Astrocyte (in vitro differentiated cells and primary cell): ENCODE results near the gene HSD11B1. TPM values are rescaled to one million over a fixed set of nuclear protein-coding genes. Genes with fewer than 3 reads are reported as not detected.

Experiments used
- DNase-seq: peaks from one replicate; pipeline ENCODE4 v3.0.0-alpha.2; 2010; ENCODE audit warnings: low read depth
- FAIRE-seq: peaks from 2 replicates; lab custom pipeline; 2011; peaks lifted over from hg19 to GRCh38; lab: Jason Lieb, UNC
- H2AFZ ChIP-seq: 2 replicates; pipeline ENCODE4 v1.6.0; 2012; ENCODE audit warnings: low read depth, low read length, inconsistent platforms
- H3K27ac ChIP-seq: 2 replicates; pipeline ENCODE4 v1.5.1; 2011; ENCODE audit warnings: low read depth, low read length, inconsistent platforms
- H3K27me3 ChIP-seq: 2 replicates; pipeline ENCODE4 v1.6.0; 2011; ENCODE audit warnings: low read length, inconsistent platforms; ENCODE audit not compliant: insufficient read depth
- H3K36me3 ChIP-seq: 2 replicates; pipeline ENCODE4 v1.5.1; 2011; ENCODE audit warnings: low read length, inconsistent platforms; ENCODE audit not compliant: insufficient read depth
- H3K4me1 ChIP-seq: 2 replicates; pipeline ENCODE4 v1.5.1; 2011; ENCODE audit warnings: low read length, inconsistent platforms; ENCODE audit not compliant: insufficient read depth
- H3K4me2 ChIP-seq: 2 replicates; pipeline ENCODE4 v1.6.0; 2012; ENCODE audit warnings: low read length, inconsistent platforms
- H3K4me3 ChIP-seq: 2 replicates; pipeline ENCODE4 v1.5.1; 2011; ENCODE audit warnings: low read depth, mild to moderate bottlenecking, low read length, inconsistent platforms; ENCODE audit not compliant: insufficient read depth
- H3K79me2 ChIP-seq: 2 replicates; pipeline ENCODE4 v1.6.0; 2012; ENCODE audit warnings: mild to moderate bottlenecking, low read length, inconsistent platforms; ENCODE audit not compliant: insufficient read depth
- H3K9ac ChIP-seq: 2 replicates; pipeline ENCODE4 v1.6.0; 2012; ENCODE audit warnings: mild to moderate bottlenecking, low read length, inconsistent platforms
- H3K9me3 ChIP-seq: 2 replicates; pipeline ENCODE4 v1.5.1; 2012; ENCODE audit warnings: low read depth, mild to moderate bottlenecking, low read length, inconsistent platforms; ENCODE audit not compliant: insufficient read depth
- H4K20me1 ChIP-seq: 2 replicates; pipeline ENCODE4 v1.6.0; 2012; ENCODE audit warnings: low read length, inconsistent platforms; ENCODE audit not compliant: insufficient read depth
- H3K27ac Mint-ChIP-seq: one replicate; pipeline ENCODE4 v1.8.0; 2021; ENCODE audit warnings: mild to moderate bottlenecking, mixed read lengths; ENCODE audit not compliant: unreplicated experiment
- H3K27me3 Mint-ChIP-seq: one replicate; pipeline ENCODE4 v1.8.0; 2021; ENCODE audit warnings: low read depth, mixed read lengths; ENCODE audit not compliant: unreplicated experiment
- H3K36me3 Mint-ChIP-seq: one replicate; pipeline ENCODE4 v1.8.0; 2021; ENCODE audit warnings: low read depth, mixed read lengths; ENCODE audit not compliant: unreplicated experiment
- H3K4me1 Mint-ChIP-seq: one replicate; pipeline ENCODE4 v1.8.0; 2021; ENCODE audit warnings: low read depth, mixed read lengths; ENCODE audit not compliant: unreplicated experiment
- H3K4me3 Mint-ChIP-seq: one replicate; pipeline ENCODE4 v1.8.0; 2021; ENCODE audit warnings: mild to moderate bottlenecking, moderate library complexity, mixed read lengths; ENCODE audit not compliant: unreplicated experiment
- H3K9me3 Mint-ChIP-seq: one replicate; pipeline ENCODE4 v1.8.0; 2021; ENCODE audit warnings: mild to moderate bottlenecking, mixed read lengths; ENCODE audit not compliant: unreplicated experiment
- CTCF ChIP-seq: IDR thresholded peaks from 2 replicates; pipeline ENCODE4 v1.5.1; 2011; ENCODE audit warnings: low read depth, mild to moderate bottlenecking, inconsistent platforms, low read length, moderate library complexity; ENCODE audit not compliant: insufficient read depth
- EZH2 ChIP-seq: IDR thresholded peaks from 2 replicates; pipeline ENCODE4 v1.6.1; 2012; ENCODE audit warnings: mild to moderate bottlenecking, low read length, inconsistent platforms; ENCODE audit not compliant: insufficient read depth
- total RNA-seq: library from RNA; stranded (reverse); gene quantifications from 2 replicates; pipeline ENCODE4 v1.2.1, GENCODE V29; 2021

The HSD11B1 gene
- total RNA-seq, 1 donor from 2014 or later, result not detected

GRCh38 chr1:209678981-209679539, 25.6 kb upstream of the HSD11B1 start:
- Histone ChIP-seq H3K9ac (no peak overlapping the region), H3K9me3 (no peaks in the 10 kb centered on the region), H3K79me2 (no peaks in the 10 kb centered on the region), H3K27me3 (peaks cover 48% of the 10 kb centered on the region), H4K20me1 (no peaks in the 10 kb centered on the region), H2AFZ (no peak overlapping the region), H3K27ac (no peak overlapping the region), H3K4me3 (no peak overlapping the region), H3K36me3 (no peaks in the 10 kb centered on the region), H3K4me1 (peaks cover 8% of the 10 kb centered on the region), H3K4me2 (no peak overlapping the region)
- peaks cover 11% of the 10 kb centered on the region for H3K4me1 Mint-ChIP-seq
- TF ChIP-seq EZH2 (no peak), CTCF (no peak)
- H3K27me3 Mint-ChIP-seq, result peaks cover 50% of the 10 kb centered on the region
- H3K36me3 Mint-ChIP-seq, result no peaks in the 10 kb centered on the region
- DNase-seq (no peak), FAIRE-seq (no peak)
- H3K9me3 Mint-ChIP-seq, result no peaks in the 10 kb centered on the region
- no peak overlapping the region for H3K4me3 Mint-ChIP-seq
- H3K27ac Mint-ChIP-seq, result no peak overlapping the region

DNA sequence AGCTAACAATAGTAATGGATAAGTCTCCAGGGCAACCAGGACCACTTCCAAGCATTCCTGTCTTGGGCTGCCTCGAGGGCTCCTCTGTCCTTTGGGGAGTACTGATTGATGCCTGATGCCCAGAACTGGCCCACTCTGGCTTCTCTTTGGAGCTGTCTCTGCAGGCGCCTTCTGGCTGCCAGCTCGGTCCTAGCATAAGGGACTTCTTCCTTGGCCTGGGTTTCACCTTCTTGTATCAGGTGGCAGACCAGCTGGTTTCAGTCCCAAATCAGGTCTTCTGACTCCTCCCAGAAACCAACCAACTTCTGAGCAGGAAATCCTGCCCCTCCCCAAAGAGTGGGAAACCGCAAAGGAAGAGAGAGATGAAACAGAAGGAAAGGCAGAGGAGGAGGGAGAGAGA, 18.8 kb upstream of the HSD11B1 start:
- H2AFZ ChIP-seq, result no peak overlapping the region
- peaks cover 18% of the 10 kb centered on the region for H3K27me3 ChIP-seq
- Mint-ChIP-seq H3K27ac (no peak overlapping the region), H3K36me3 (no peaks in the 10 kb centered on the region), H3K4me1 (peaks cover 20% of the 10 kb centered on the region), H3K9me3 (no peaks in the 10 kb centered on the region), H3K27me3 (peaks cover 16% of the 10 kb centered on the region), H3K4me3 (no peak overlapping the region)
- H3K36me3 ChIP-seq, result no peaks in the 10 kb centered on the region
- no peaks in the 10 kb centered on the region for H3K9me3 ChIP-seq
- H3K79me2 ChIP-seq, result no peaks in the 10 kb centered on the region
- DNase-seq (no peak), FAIRE-seq (no peak)
- no peak overlapping the region for H3K4me2 ChIP-seq
- no peak overlapping the region for H3K27ac ChIP-seq
- H3K4me1 ChIP-seq, result peaks cover 4% of the 10 kb centered on the region
- no peak overlapping the region for H3K9ac ChIP-seq
- no peaks in the 10 kb centered on the region for H4K20me1 ChIP-seq
- no peak overlapping the region for H3K4me3 ChIP-seq
- TF ChIP-seq EZH2, result no peak
- no peak for TF ChIP-seq CTCF

- no peak for TF ChIP-seq CTCF
- TF ChIP-seq EZH2, result no peak
- Histone ChIP-seq H3K79me2 (no peaks in the 10 kb centered on the region), H3K4me3 (no peak overlapping the region), H3K27ac (no peak overlapping the region), H3K4me2 (no peak overlapping the region), H3K9ac (no peak overlapping the region), H3K27me3 (peaks cover 15% of the 10 kb centered on the region), H2AFZ (no peak overlapping the region), H4K20me1 (no peaks in the 10 kb centered on the region), H3K9me3 (no peaks in the 10 kb centered on the region), H3K4me1 (peaks cover 4% of the 10 kb centered on the region), H3K36me3 (no peaks in the 10 kb centered on the region)
- no peaks in the 10 kb centered on the region for H3K36me3 Mint-ChIP-seq
- H3K9me3 Mint-ChIP-seq, result no peaks in the 10 kb centered on the region
- H3K27me3 Mint-ChIP-seq, result peaks cover 16% of the 10 kb centered on the region
- no peak overlapping the region for H3K27ac Mint-ChIP-seq
- peaks cover 20% of the 10 kb centered on the region for H3K4me1 Mint-ChIP-seq
- DNase-seq (no peak), FAIRE-seq (no peak)
- no peak overlapping the region for H3K4me3 Mint-ChIP-seq
Observed at GRCh38 chr1:209686322-209686721, 18.3 kb upstream of the HSD11B1 start.
